GM23338 (cell line): ENCODE data around the gene RYR3. TPM values are rescaled to one million over a fixed set of nuclear protein-coding genes. Genes with fewer than 3 reads are reported as not detected.

Source experiments
- ATAC-seq: fragments of 200-7000 bp; cut with Tn5 transposase; 3 replicates; pipeline ENCODE4 v1.9.1; 2020
- DNase-seq: peaks from one replicate; pipeline ENCODE4 v3.0.0-alpha.2; 2015; ENCODE audit warnings: low spot score
- H2AFZ ChIP-seq: fragments of 200-600 bp; sonication (generic); 2 replicates; pipeline ENCODE4 v1.8.0; 2016; ENCODE audit warnings: antibody characterized with exemption, mild to moderate bottlenecking, moderate library complexity
- H3F3A ChIP-seq: fragments of 200-600 bp; sonication (generic); replicated peaks from 2 replicates; pipeline ENCODE4 v1.8.0; 2017; ENCODE audit warnings: antibody characterized with exemption, mixed run types, low read depth
- H3K27ac ChIP-seq: fragments of 200-600 bp; sonication (generic); 2 replicates; pipeline ENCODE4 v1.6.1; 2016; ENCODE audit warnings: low read depth
- H3K27me3 ChIP-seq: fragments of 200-600 bp; sonication (generic); 2 replicates; pipeline ENCODE4 v1.8.0; 2016; ENCODE audit warnings: mild to moderate bottlenecking, mixed run types, moderate library complexity; ENCODE audit not compliant: insufficient read depth
- H3K36me3 ChIP-seq: fragments of 200-600 bp; sonication (generic); 2 replicates; pipeline ENCODE4 v1.8.0; 2016; ENCODE audit warnings: mild to moderate bottlenecking; ENCODE audit not compliant: insufficient read depth
- H3K4me1 ChIP-seq: fragments of 200-600 bp; sonication (generic); 2 replicates; pipeline ENCODE4 v1.8.0; 2016; ENCODE audit warnings: mild to moderate bottlenecking, moderate library complexity; ENCODE audit not compliant: insufficient read depth
- H3K4me2 ChIP-seq: fragments of 200-600 bp; sonication (generic); 2 replicates; pipeline ENCODE4 v1.7.1; 2017; ENCODE audit warnings: mixed run types
- H3K4me3 ChIP-seq: fragments of 200-600 bp; sonication (generic); 2 replicates; pipeline ENCODE4 v1.6.1; 2016; ENCODE audit warnings: mixed run types
- H3K79me2 ChIP-seq: fragments of 200-600 bp; sonication (generic); replicated peaks from 2 replicates; pipeline ENCODE4 v1.8.0; 2017; ENCODE audit warnings: mild to moderate bottlenecking; ENCODE audit not compliant: insufficient read depth
- H3K9me2 ChIP-seq: fragments of 200-600 bp; sonication (generic); 2 replicates; pipeline ENCODE4 v1.8.0; 2017; ENCODE audit not compliant: insufficient read depth
- H4K20me1 ChIP-seq: fragments of 200-600 bp; sonication (generic); replicated peaks from 2 replicates; pipeline ENCODE4 v1.8.0; 2017; ENCODE audit warnings: mild to moderate bottlenecking; ENCODE audit not compliant: insufficient read depth
- H3K27ac Mint-ChIP-seq: 2 replicates; pipeline ENCODE4 v1.8.0; 2020; ENCODE audit warnings: inconsistent platforms, mild to moderate bottlenecking, moderate library complexity, mixed read lengths
- H3K27me3 Mint-ChIP-seq: 3 replicates; pipeline ENCODE4 v1.8.0; 2022; ENCODE audit warnings: low read depth, mild to moderate bottlenecking, moderate library complexity, mixed read lengths, inconsistent platforms; ENCODE audit not compliant: insufficient read depth, poor library complexity
- H3K36me3 Mint-ChIP-seq: 3 replicates; pipeline ENCODE4 v1.8.0; 2021; ENCODE audit warnings: low read depth, mild to moderate bottlenecking, inconsistent platforms, moderate library complexity, mixed read lengths
- H3K4me1 Mint-ChIP-seq: 3 replicates; pipeline ENCODE4 v1.8.0; 2020; ENCODE audit warnings: mild to moderate bottlenecking, inconsistent platforms, mixed read lengths
- H3K4me3 Mint-ChIP-seq: 3 replicates; pipeline ENCODE4 v1.8.0; 2021; ENCODE audit warnings: moderate library complexity, mild to moderate bottlenecking, inconsistent platforms, mixed read lengths
- H3K9me3 Mint-ChIP-seq: 3 replicates; pipeline ENCODE4 v1.8.0; 2020; ENCODE audit warnings: moderate library complexity, mild to moderate bottlenecking, inconsistent platforms, mixed read lengths
- CREB1 ChIP-seq: fragments of 250-450 bp; sonication (Bioruptor Pico); IDR thresholded peaks from 2 replicates; pipeline ENCODE4 v1.5.0; 2020; ENCODE audit warnings: low read depth, mild to moderate bottlenecking, moderate library complexity
- CTCF ChIP-seq, 2 experiments: fragments of 200-600 bp in 1 of 2; sonication (generic) in 1 of 2; conservative IDR thresholded peaks; 2 replicates each; pipeline versions ENCODE4 v1.5.1 to v1.6.1; 2016 to 2017; ENCODE audit warnings: antibody characterized with exemption in 2 of 2, low read depth in 2 of 2, mild to moderate bottlenecking in 2 of 2, moderate library complexity in 1 of 2
- EZH2phosphoT487 ChIP-seq: fragments of 200-600 bp; sonication (generic); IDR thresholded peaks from one replicate; pipeline ENCODE4 v1.8.1; 2018; ENCODE audit warnings: antibody characterized with exemption; ENCODE audit not compliant: unreplicated experiment
- JUNB ChIP-seq: IDR thresholded peaks from one replicate; pipeline ENCODE4 v1.6.1; 2016; ENCODE audit warnings: antibody characterized with exemption; ENCODE audit not compliant: unreplicated experiment
- NANOG ChIP-seq: IDR thresholded peaks from 2 replicates; pipeline ENCODE4 v1.6.1; 2016; ENCODE audit warnings: antibody characterized with exemption, borderline replicate concordance
- POLR2AphosphoS5 ChIP-seq: IDR thresholded peaks from 2 replicates; pipeline ENCODE4 v1.6.1; 2016; ENCODE audit warnings: antibody characterized with exemption, low read depth
- REST ChIP-seq: IDR thresholded peaks from one replicate; pipeline ENCODE4 v1.6.1; 2018; ENCODE audit warnings: antibody characterized with exemption; ENCODE audit not compliant: unreplicated experiment
- ZNF114 ChIP-seq: fragments of 250-450 bp; sonication (Bioruptor Pico); IDR thresholded peaks from 2 replicates; pipeline ENCODE4 v1.5.0; 2020; ENCODE audit warnings: mild to moderate bottlenecking, moderate library complexity
- ZNF331 ChIP-seq: fragments of 250-450 bp; sonication (Bioruptor Pico); IDR thresholded peaks from 2 replicates; pipeline ENCODE4 v1.5.0; 2020; ENCODE audit warnings: low read depth, mild to moderate bottlenecking, moderate library complexity
- polyA plus RNA-seq: library from polyadenylated mRNA; unstranded; fragments of >200 nt; fragmentation: Nextera tagmentation; extraction: Ambion mirVana; gene quantifications from 2 replicates; pipeline ENCODE4 v1.2.1, GENCODE V29; 2016
- total RNA-seq: library from RNA; depleted of rRNA; stranded (reverse); fragments of >200 nt; shearing (Covaris generic); gene quantifications from 2 replicates; pipeline ENCODE4 v1.2.3, GENCODE V29; 2014
- TF ChIP-seq, protein P1 (sequence below): IDR thresholded peaks from 2 replicates; pipeline ENCODE4 v1.6.1; 2016; ENCODE audit warnings: antibody characterized with exemption

Gene RYR3
- total and polyA plus RNA-seq, 2 experiments from 2014 or later: 1.1 to 1.2 TPM

- TF ChIP-seq JUNB (no peak), REST (no peak), ZNF331 (CRISPR knock-in tag) (no peak), NANOG (no peak), POLR2AphosphoS5 (no peak), ZNF114 (CRISPR knock-in tag) (no peak), CREB1 (CRISPR knock-in tag) (no peak)
- no peaks in the 10 kb centered on the region for H4K20me1 ChIP-seq
- no peaks in the 10 kb centered on the region for H3F3A ChIP-seq
- H3K4me1 Mint-ChIP-seq: no peaks in the 10 kb centered on the region
- H3K27ac ChIP-seq: no peak overlapping the region
- H2AFZ ChIP-seq: no peak overlapping the region
- H3K4me3 ChIP-seq: no peak overlapping the region
- H3K4me1 ChIP-seq: no peaks in the 10 kb centered on the region
- ATAC-seq: no peak
- no peak overlapping the region for H3K27ac Mint-ChIP-seq
- no peaks in the 10 kb centered on the region; the same call in 1 of the 2 replicates for H3K9me2 ChIP-seq
- H3K4me3 Mint-ChIP-seq: no peak overlapping the region
- H3K27me3 Mint-ChIP-seq: no peaks in the 10 kb centered on the region
- peaks cover 6% of the 10 kb centered on the region; the same call in 2 of the 3 replicates for H3K9me3 Mint-ChIP-seq
- 0 out of 3 replicates have a peak, but pooled peaks cover 5% of the 10 kb centered on the region for H3K36me3 Mint-ChIP-seq
- H3K36me3 ChIP-seq: no peaks in the 10 kb centered on the region
- H3K4me2 ChIP-seq: no peak overlapping the region
- no peak for DNase-seq
- no peaks in the 10 kb centered on the region for H3K79me2 ChIP-seq
- no peaks in the 10 kb centered on the region for H3K27me3 ChIP-seq
Observed at GRCh38 chr15:33754242-33754641, 443.5 kb downstream of the RYR3 start.

- Histone ChIP-seq H2AFZ (no peak overlapping the region), H4K20me1 (no peaks in the 10 kb centered on the region), H3K79me2 (no peaks in the 10 kb centered on the region), H3K4me3 (no peak overlapping the region), H3K9me2 (no peaks in the 10 kb centered on the region; the same call in 1 of the 2 replicates), H3F3A (no peaks in the 10 kb centered on the region), H3K4me1 (no peaks in the 10 kb centered on the region), H3K27me3 (no peaks in the 10 kb centered on the region), H3K27ac (no peak overlapping the region), H3K4me2 (no peak overlapping the region), H3K36me3 (no peaks in the 10 kb centered on the region)
- peaks cover 6% of the 10 kb centered on the region; the same call in 2 of the 3 replicates for H3K9me3 Mint-ChIP-seq
- H3K27ac Mint-ChIP-seq: no peak overlapping the region
- DNase-seq (no peak), ATAC-seq (no peak)
- H3K27me3 Mint-ChIP-seq: peaks cover 3% of the 10 kb centered on the region
- H3K4me1 Mint-ChIP-seq: no peaks in the 10 kb centered on the region
- H3K36me3 Mint-ChIP-seq: 0 out of 3 replicates have a peak, but pooled peaks cover 5% of the 10 kb centered on the region
- H3K4me3 Mint-ChIP-seq: no peak overlapping the region
- TF ChIP-seq POLR2AphosphoS5 (no peak), CTCF (conservative IDR thresholded peaks at IDR 0.05; ENCODE audit: low read depth in 2 of 2) (no peak), EZH2phosphoT487 (no peak), NANOG (no peak)
- TF ChIP-seq, protein P1, sequence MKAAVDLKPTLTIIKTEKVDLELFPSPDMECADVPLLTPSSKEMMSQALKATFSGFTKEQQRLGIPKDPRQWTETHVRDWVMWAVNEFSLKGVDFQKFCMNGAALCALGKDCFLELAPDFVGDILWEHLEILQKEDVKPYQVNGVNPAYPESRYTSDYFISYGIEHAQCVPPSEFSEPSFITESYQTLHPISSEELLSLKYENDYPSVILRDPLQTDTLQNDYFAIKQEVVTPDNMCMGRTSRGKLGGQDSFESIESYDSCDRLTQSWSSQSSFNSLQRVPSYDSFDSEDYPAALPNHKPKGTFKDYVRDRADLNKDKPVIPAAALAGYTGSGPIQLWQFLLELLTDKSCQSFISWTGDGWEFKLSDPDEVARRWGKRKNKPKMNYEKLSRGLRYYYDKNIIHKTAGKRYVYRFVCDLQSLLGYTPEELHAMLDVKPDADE: no peak
Observed at GRCh38 chr15:33756961-33757360, 446.2 kb downstream of the RYR3 start.
